Psoas muscle (tissue), 8 donors: Measurements from ENCODE around the gene NOL6. TPM values are rescaled to one million over a fixed set of nuclear protein-coding genes. Genes with fewer than 3 reads are reported as not detected.
A peak's percentile ranks its signal among the peaks of the same experiment; 100 is the strongest.

Experiments
- ATAC-seq, 4 donors: fragments of 200-7000 bp; cut with Tn5 transposase; one replicate each; pipeline ENCODE4 v1.9.1; 2020; ENCODE audit warnings: moderate library complexity in 3 of 4, mild to moderate bottlenecking in 2 of 4
- DNase-seq, 2 donors: peaks; one replicate each; pipeline ENCODE4 v3.0.0-alpha.2; 2020
- H3K27ac ChIP-seq: fragments of 200-600 bp; one replicate; pipeline ENCODE4 v1.8.0; 2022
- H3K27me3 ChIP-seq, 3 donors: fragments of 200-600 bp in 1 of 3; one replicate each; pipeline versions ENCODE4 v1.6.1 to v1.8.0; 2013 to 2022; ENCODE audit warnings: low read length in 2 of 3, mild to moderate bottlenecking in 2 of 3, moderate library complexity in 1 of 3; ENCODE audit not compliant: insufficient read depth in 3 of 3
- H3K36me3 ChIP-seq, 2 donors: fragments of 200-600 bp in 1 of 2; one replicate each; pipeline versions ENCODE4 v1.6.1 to v1.8.0; 2013 to 2022; ENCODE audit warnings: low read depth in 1 of 2, mild to moderate bottlenecking in 1 of 2, moderate library complexity in 1 of 2; ENCODE audit not compliant: insufficient read depth in 1 of 2
- H3K4me1 ChIP-seq: fragments of 200-600 bp; one replicate; pipeline ENCODE4 v1.8.0; 2022
- H3K4me3 ChIP-seq: fragments of 200-600 bp; one replicate; pipeline ENCODE4 v1.8.0; 2022; ENCODE audit warnings: mild to moderate bottlenecking
- H3K9me3 ChIP-seq: fragments of 200-600 bp; one replicate; pipeline ENCODE4 v1.8.0; 2022
- WGBS, 3 donors: extraction: QIAGEN DNeasy Blood & Tissue Kit; methylation state at CpG; one replicate each; pipeline versions ENCODE4 v1.1.6 to v1.1.7; 2013; 5-methylcytosine and 5-hydroxymethylcytosine counted together
- intact Hi-C, 2 donors: fragments of 100-400 bp; cut with DNase I; formaldehyde crosslinking; loops; one replicate each; pipeline versions ENCODE4 v1.11.0 to v1.14.2; 2022
- polyA plus RNA-seq, 3 donors: library from polyadenylated mRNA; stranded (reverse); fragments of 200-250 nt; gene quantifications; one replicate each; pipeline ENCODE4 v1.2.3, GENCODE V29; 2013
- total RNA-seq, 4 donors: library from RNA; stranded (reverse); fragmentation: NEBNext Ultra II Directional in 2 of 4; extraction: Animal tissue kit (Norgen Biotek cat#: 25700) in 2 of 4; gene quantifications; one replicate each; pipeline versions ENCODE4 v1.2.1 to v1.2.4, GENCODE V29; 2021 to 2023
- TF ChIP-seq, protein P1 (sequence below): fragments of 200-600 bp; IDR thresholded peaks from one replicate; pipeline ENCODE4 v1.8.0; 2022; ENCODE audit warnings: antibody characterized with exemption
- donor health status: healthy with polysubstance abuse.
- donor health status: DM: no; HTN: no; CAD: no; lungs with moderate emphysema.
- donor health status: Bipolar disorder and iron deficiency.
- donor health status: healthy.
- donor health status: DM: yes; HTN: yes; CAD: no.
- donor health status: DM: no; HTN: no; CAD: no.
- donor health status: DM: no; HTN: no; CAD: no.
- donor health status: DM: yes; HTN: yes; CAD: no.

NOL6 gene
- total and polyA plus RNA-seq, 7 donors = 18.8 to 39.9 (median 33.5) TPM

- Histone ChIP-seq H3K4me3 (no peak overlapping the region), H3K27me3 (no peaks in the 10 kb centered on the region), H3K36me3 (peaks cover 27 to 78% of the 10 kb centered on the region in 2 donors), H3K9me3 (no peaks in the 10 kb centered on the region), H3K27ac (no peak overlapping the region), H3K4me1 (no peaks in the 10 kb centered on the region)
- DNase-seq (peak in 1 of 2 donors; percentile 39), ATAC-seq (no peak)
- intact Hi-C loops = no loop called here
- TF ChIP-seq, protein P1, sequence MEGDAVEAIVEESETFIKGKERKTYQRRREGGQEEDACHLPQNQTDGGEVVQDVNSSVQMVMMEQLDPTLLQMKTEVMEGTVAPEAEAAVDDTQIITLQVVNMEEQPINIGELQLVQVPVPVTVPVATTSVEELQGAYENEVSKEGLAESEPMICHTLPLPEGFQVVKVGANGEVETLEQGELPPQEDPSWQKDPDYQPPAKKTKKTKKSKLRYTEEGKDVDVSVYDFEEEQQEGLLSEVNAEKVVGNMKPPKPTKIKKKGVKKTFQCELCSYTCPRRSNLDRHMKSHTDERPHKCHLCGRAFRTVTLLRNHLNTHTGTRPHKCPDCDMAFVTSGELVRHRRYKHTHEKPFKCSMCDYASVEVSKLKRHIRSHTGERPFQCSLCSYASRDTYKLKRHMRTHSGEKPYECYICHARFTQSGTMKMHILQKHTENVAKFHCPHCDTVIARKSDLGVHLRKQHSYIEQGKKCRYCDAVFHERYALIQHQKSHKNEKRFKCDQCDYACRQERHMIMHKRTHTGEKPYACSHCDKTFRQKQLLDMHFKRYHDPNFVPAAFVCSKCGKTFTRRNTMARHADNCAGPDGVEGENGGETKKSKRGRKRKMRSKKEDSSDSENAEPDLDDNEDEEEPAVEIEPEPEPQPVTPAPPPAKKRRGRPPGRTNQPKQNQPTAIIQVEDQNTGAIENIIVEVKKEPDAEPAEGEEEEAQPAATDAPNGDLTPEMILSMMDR = no peak
- 84 to 88% (median 86%) methylated on average over 15 of the region's 15 CpGs for WGBS, 3 donors
Observed at GRCh38 chr9:33463151-33463550, 10.6 kb downstream of the NOL6 start.

DNA sequence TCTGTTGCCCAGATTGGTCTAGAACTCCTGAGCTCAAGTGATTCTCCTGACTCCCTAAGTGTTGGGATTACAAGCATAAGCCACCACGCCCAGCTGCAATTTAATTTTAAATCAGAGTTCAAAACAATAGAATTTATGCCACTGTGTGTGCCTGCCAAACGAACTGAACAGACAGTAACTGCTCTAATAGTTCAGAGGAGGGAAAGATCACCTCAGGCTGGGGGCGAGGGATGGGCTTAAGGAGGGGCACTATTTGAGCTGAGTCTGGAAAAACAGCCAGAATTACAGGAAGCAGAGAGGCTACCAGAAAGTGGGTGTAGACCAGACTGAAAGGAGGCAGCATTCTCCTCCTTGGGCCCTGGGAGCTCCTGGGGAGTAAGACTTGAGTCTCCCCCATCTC, 12.2 kb downstream of the NOL6 start:
- intact Hi-C loops = no loop called here
- Histone ChIP-seq H3K4me1 (no peaks in the 10 kb centered on the region), H3K36me3 (peaks cover 22 to 62% of the 10 kb centered on the region in 2 donors), H3K27ac (no peak overlapping the region), H3K27me3 (no peaks in the 10 kb centered on the region), H3K9me3 (no peaks in the 10 kb centered on the region), H3K4me3 (no peak overlapping the region)
- TF ChIP-seq, protein P1 = no peak
- DNase-seq (no peak), ATAC-seq (no peak)
- WGBS, 3 donors = 69 to 80% (median 78%) methylated on average over 3 of the region's 3 CpGs

DNA sequence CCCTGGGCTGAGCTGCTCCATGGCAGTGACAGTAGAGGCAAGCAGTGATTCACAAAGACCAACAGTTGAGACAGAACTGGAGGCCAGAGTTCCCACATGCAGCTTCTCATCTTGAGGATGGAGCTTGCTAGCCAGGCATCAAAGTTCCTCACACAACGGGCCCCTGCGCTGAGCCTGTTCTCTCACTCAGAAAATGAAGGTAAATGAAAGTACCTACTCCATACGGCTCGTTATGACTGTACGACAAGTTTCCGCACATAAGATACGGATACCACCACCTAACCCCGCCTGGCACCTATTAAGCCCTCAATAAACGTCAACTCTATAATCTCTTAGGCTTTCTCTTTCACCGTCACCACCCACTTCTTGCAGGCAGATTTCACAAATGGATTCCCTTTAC, 12.9 kb downstream of the NOL6 start:
- H3K36me3 ChIP-seq = peaks cover 22 to 55% of the 10 kb centered on the region in 2 donors
- TF ChIP-seq, protein P1 = no peak
- ATAC-seq = no peak
- no peak overlapping the region for H3K27ac ChIP-seq
- no peak for DNase-seq
- H3K27me3 ChIP-seq = no peaks in the 10 kb centered on the region
- no peak overlapping the region for H3K4me3 ChIP-seq
- intact Hi-C loops = no loop called here
- 83 to 92% (median 88%) methylated on average over 10 of the region's 10 CpGs for whole genome bisulfite sequencing, 3 donors
- H3K4me1 ChIP-seq = no peaks in the 10 kb centered on the region
- no peaks in the 10 kb centered on the region for H3K9me3 ChIP-seq

DNA sequence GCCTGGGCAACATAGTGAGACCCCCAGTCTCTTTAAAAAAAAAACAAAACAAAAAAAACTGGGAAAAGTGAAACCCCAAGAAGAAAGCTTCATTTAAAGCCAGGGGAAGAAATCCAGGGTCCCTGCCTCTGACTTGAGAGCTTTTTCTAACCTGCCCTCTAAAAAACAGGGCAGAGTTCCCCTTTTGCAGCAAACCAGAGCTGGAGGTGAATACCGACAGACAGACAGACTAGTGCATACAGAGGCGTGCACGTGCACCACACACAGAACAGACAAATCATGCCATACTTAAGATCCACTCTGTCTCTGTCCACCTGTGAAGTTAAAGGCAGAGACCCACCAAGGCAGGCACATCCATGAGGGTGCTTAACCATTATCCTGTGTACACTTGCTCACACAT, 14.6 kb downstream of the NOL6 start:
- ATAC-seq (no peak), DNase-seq (no peak)
- H3K4me3 ChIP-seq = no peak overlapping the region
- TF ChIP-seq, protein P1 = no peak
- H3K9me3 ChIP-seq = no peaks in the 10 kb centered on the region
- intact Hi-C loops = no loop called here
- no peak overlapping the region for H3K27ac ChIP-seq
- no peaks in the 10 kb centered on the region for H3K27me3 ChIP-seq
- H3K4me1 ChIP-seq = no peaks in the 10 kb centered on the region
- peaks cover 18 to 38% of the 10 kb centered on the region in 2 donors for H3K36me3 ChIP-seq
- 60 to 79% (median 70%) methylated on average over 3 of the region's 3 CpGs for WGBS, 3 donors

DNA sequence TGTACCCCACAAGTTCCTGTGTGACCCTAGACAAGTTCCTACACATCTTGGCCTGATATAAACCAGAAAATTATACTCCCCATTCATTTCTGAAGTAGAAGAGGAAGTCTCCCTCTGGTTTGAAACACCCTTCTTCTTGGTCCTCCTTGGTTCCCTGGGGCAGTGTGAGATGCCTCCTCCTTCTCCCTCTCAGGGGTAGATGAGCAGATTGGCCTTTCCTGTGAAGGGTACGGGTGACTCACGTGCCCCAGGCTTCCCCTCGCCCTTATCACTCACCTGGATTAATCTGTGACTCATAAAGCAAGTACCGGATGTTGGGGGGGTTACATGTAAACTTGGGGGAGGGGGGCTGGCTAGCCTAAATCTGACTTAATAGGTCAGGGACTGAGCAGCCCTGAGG, 15.3 kb downstream of the NOL6 start:
- Histone ChIP-seq H3K27ac (no peak overlapping the region), H3K27me3 (no peaks in the 10 kb centered on the region), H3K4me1 (no peaks in the 10 kb centered on the region), H3K9me3 (no peaks in the 10 kb centered on the region), H3K4me3 (no peak overlapping the region), H3K36me3 (peaks cover 18 to 31% of the 10 kb centered on the region in 2 donors)
- TF ChIP-seq, protein P1 = no peak
- ATAC-seq (no peak), DNase-seq (no peak)
- 63 to 69% (median 65%) methylated on average over 4 of the region's 4 CpGs for WGBS, 3 donors
- intact Hi-C loops = no loop called here
